H1 (cell line): Measurements from ENCODE around the gene CIB4. TPM values are rescaled to one million over a fixed set of nuclear protein-coding genes. Genes with fewer than 3 reads are reported as not detected.

Experiments
- CTCF ChIA-PET: fragments of 300-600 bp; sonication (Branson Sonifier 250); formaldehyde crosslinking; loops from one replicate; lab custom pipeline; 2021; ENCODE audit not compliant: partially characterized antibody; lab: Charles Lee
- POLR2A ChIA-PET: fragments of 300-600 bp; sonication (Branson Sonifier 250); formaldehyde crosslinking; loops from one replicate; lab custom pipeline; 2021; ENCODE audit warnings: inconsistent platforms; ENCODE audit not compliant: partially characterized antibody; lab: Charles Lee
- DNase-seq, 2 experiments: peaks; one replicate each; pipeline versions ENCODE4 v3.0.0 to v3.0.0-alpha.2; 2010 to 2022; ENCODE audit warnings: low spot score in 2 of 2, low read depth in 1 of 2, mixed read lengths in 1 of 2
- FAIRE-seq: peaks from 2 replicates; lab custom pipeline; 2011; peaks lifted over from hg19 to GRCh38; lab: Jason Lieb, UNC
- H2AFZ ChIP-seq: 2 replicates; pipeline ENCODE4 v1.8.1; 2012; ENCODE audit warnings: low read length, inconsistent platforms
- H2AK5ac ChIP-seq: 2 replicates; pipeline ENCODE4 v1.6.1; 2013; ENCODE audit warnings: low read depth, low read length
- H2BK120ac ChIP-seq: replicated peaks from 2 replicates; pipeline ENCODE3; 2013; ENCODE audit warnings: low read depth, low read length, inconsistent platforms
- H2BK12ac ChIP-seq: 2 replicates; pipeline ENCODE4 v1.6.1; 2013; ENCODE audit warnings: low read depth, low read length
- H2BK15ac ChIP-seq: 2 replicates; pipeline ENCODE4 v1.6.1; 2013; ENCODE audit warnings: low read length
- H2BK20ac ChIP-seq: 2 replicates; pipeline ENCODE4 v1.6.1; 2013; ENCODE audit warnings: low read length
- H2BK5ac ChIP-seq: 2 replicates; pipeline ENCODE4 v1.6.1; 2013; ENCODE audit warnings: low read depth, low read length
- H3K14ac ChIP-seq: 2 replicates; pipeline ENCODE4 v1.6.1; 2013; ENCODE audit warnings: inconsistent platforms; ENCODE audit not compliant: insufficient read length
- H3K18ac ChIP-seq: 2 replicates; pipeline ENCODE4 v1.6.1; 2013; ENCODE audit warnings: low read length; ENCODE audit errors: extremely low read depth
- H3K23ac ChIP-seq: 2 replicates; pipeline ENCODE4 v1.6.1; 2013; ENCODE audit warnings: inconsistent platforms; ENCODE audit not compliant: insufficient read length
- H3K23me2 ChIP-seq: 2 replicates; pipeline ENCODE4 v1.6.1; 2013; ENCODE audit warnings: low read depth, low read length
- H3K27ac ChIP-seq: 2 replicates; pipeline ENCODE4 v1.6.1; 2011; ENCODE audit warnings: low read depth, low read length, inconsistent platforms
- H3K27me3 ChIP-seq, 4 experiments: replicated peaks in 1 of 4; 1 replicate in 1 of 4; 2 replicates in 3 of 4; pipeline versions ENCODE4 v1.6.1 to v1.8.1; 2011 to 2013; ENCODE audit warnings: low read length in 3 of 4, mild to moderate bottlenecking in 3 of 4, inconsistent platforms in 2 of 4, mixed read lengths in 2 of 4, moderate library complexity in 1 of 4; ENCODE audit not compliant: control insufficient read depth in 3 of 4, insufficient read depth in 3 of 4; ENCODE audit errors: extremely low read depth in 1 of 4
- H3K36me3 ChIP-seq, 4 experiments: 2 replicates each; pipeline versions ENCODE4 v1.6.1 to v1.8.1; 2011 to 2013; ENCODE audit warnings: mild to moderate bottlenecking in 4 of 4, low read length in 3 of 4, moderate library complexity in 2 of 4, control low read depth in 1 of 4, inconsistent platforms in 1 of 4; ENCODE audit not compliant: insufficient read depth in 4 of 4, control insufficient read depth in 2 of 4
- H3K4ac ChIP-seq: replicated peaks from 2 replicates; pipeline ENCODE3; 2013; ENCODE audit warnings: low read length, low read depth, mixed read lengths, inconsistent platforms; ENCODE audit not compliant: insufficient read length
- H3K4me1 ChIP-seq, 4 experiments: replicated peaks in 1 of 4; 1 replicate in 1 of 4; 2 replicates in 3 of 4; pipeline versions ENCODE4 v1.6.1 to v1.8.1; 2011 to 2013; ENCODE audit warnings: low read length in 3 of 4, inconsistent platforms in 2 of 4, mixed read lengths in 1 of 4; ENCODE audit not compliant: insufficient read depth in 4 of 4, control insufficient read depth in 3 of 4
- H3K4me2 ChIP-seq, 2 experiments: 2 replicates each; pipeline versions ENCODE4 v1.6.1 to v1.8.1; 2011 to 2013; ENCODE audit warnings: low read depth in 2 of 2, low read length in 2 of 2, control low read depth in 1 of 2, inconsistent platforms in 1 of 2, mild to moderate bottlenecking in 1 of 2; ENCODE audit not compliant: insufficient read depth in 1 of 2
- H3K4me3 ChIP-seq, 4 experiments: fragments of 200-600, 300-600 bp in 1 of 4; sonication (generic), shearing (Covaris generic), sonication (Bioruptor Twin) in 1 of 4; 2 replicates each; pipeline versions ENCODE4 v1.5.1 to v1.8.1; 2011 to 2016; ENCODE audit warnings: low read length in 4 of 4, low read depth in 3 of 4, control low read depth in 2 of 4, inconsistent platforms in 2 of 4, mild to moderate bottlenecking in 2 of 4, mixed read lengths in 1 of 4, moderate library complexity in 1 of 4; ENCODE audit not compliant: insufficient read depth in 2 of 4; ENCODE audit errors: extremely low read depth in 1 of 4
- H3K56ac ChIP-seq: replicated peaks from 2 replicates; pipeline ENCODE3; 2013; ENCODE audit warnings: low read depth, mild to moderate bottlenecking, mixed read lengths, low read length, inconsistent platforms; ENCODE audit not compliant: insufficient read length
- H3K79me1 ChIP-seq: 2 replicates; pipeline ENCODE4 v1.6.1; 2013; ENCODE audit warnings: low read depth, low read length, control low read depth
- H3K79me2 ChIP-seq, 2 experiments: 2 replicates each; pipeline versions ENCODE4 v1.6.1 to v1.8.1; 2012 to 2013; ENCODE audit warnings: low read length in 2 of 2, mild to moderate bottlenecking in 2 of 2, inconsistent platforms in 1 of 2; ENCODE audit not compliant: insufficient read depth in 2 of 2, control insufficient read depth in 1 of 2
- H3K9ac ChIP-seq, 4 experiments: replicated peaks in 1 of 4; 1 replicate in 1 of 4; 2 replicates in 3 of 4; pipeline versions ENCODE4 v1.6.1 to v1.8.1; 2011 to 2013; ENCODE audit warnings: low read depth in 3 of 4, low read length in 3 of 4, control low read depth in 2 of 4, mild to moderate bottlenecking in 2 of 4, moderate library complexity in 2 of 4, inconsistent platforms in 1 of 4; ENCODE audit errors: extremely low read depth in 1 of 4
- H3K9me3 ChIP-seq, 2 experiments: 2 replicates each; pipeline versions ENCODE4 v1.6.1 to v1.8.1; 2012 to 2013; ENCODE audit warnings: mild to moderate bottlenecking in 2 of 2, moderate library complexity in 2 of 2, control low read depth in 1 of 2, inconsistent platforms in 1 of 2, low read depth in 1 of 2, low read length in 1 of 2, mixed read lengths in 1 of 2; ENCODE audit not compliant: insufficient read depth in 2 of 2
- H4K20me1 ChIP-seq, 2 experiments: replicated peaks in 1 of 2; 2 replicates each; pipeline versions ENCODE3 to v1.8.1; 2011 to 2013; ENCODE audit warnings: inconsistent platforms in 2 of 2, low read length in 2 of 2, mild to moderate bottlenecking in 1 of 2; ENCODE audit not compliant: insufficient read depth in 2 of 2, control insufficient read depth in 1 of 2
- H4K5ac ChIP-seq: 2 replicates; pipeline ENCODE4 v1.6.1; 2013; ENCODE audit warnings: low read length, low read depth, mixed read lengths, inconsistent platforms; ENCODE audit not compliant: insufficient read length
- H4K8ac ChIP-seq: 2 replicates; pipeline ENCODE4 v1.8.0; 2013; ENCODE audit warnings: mild to moderate bottlenecking, moderate library complexity, low read length, inconsistent platforms; ENCODE audit not compliant: insufficient read depth; ENCODE audit errors: extremely low read depth
- H4K91ac ChIP-seq: replicated peaks from 2 replicates; pipeline ENCODE3; 2013; ENCODE audit warnings: low read length, mixed read lengths, inconsistent platforms; ENCODE audit not compliant: insufficient read length
- ASH2L ChIP-seq: fragments of 200-600, 300-600 bp; sonication (generic); IDR thresholded peaks from one replicate; pipeline ENCODE4 v1.7.1; 2017; ENCODE audit warnings: low read length
- POLR2A ChIP-seq, 2 experiments: IDR thresholded peaks; 1 replicate in 1 of 2; 2 replicates in 1 of 2; pipeline ENCODE4 v1.6.1; 2011; ENCODE audit warnings: low read depth in 2 of 2, low read length in 2 of 2, mild to moderate bottlenecking in 2 of 2; ENCODE audit errors: control extremely low read depth in 1 of 2
- SUZ12 ChIP-seq: fragments of 200-600 bp; sonication (generic); IDR thresholded peaks from 2 replicates; pipeline ENCODE4 v1.6.1; 2012; ENCODE audit warnings: mild to moderate bottlenecking, inconsistent platforms, low read length, moderate library complexity, mixed read lengths
- WGBS, 2 experiments: shearing (Covaris generic) in 1 of 2; methylation state at CpG; one replicate each; pipeline versions ENCODE4 v1.1.6 to v1.1.7; 2013 to 2015; ENCODE audit warnings: low lambda C conversion rate in 2 of 2, mixed read lengths in 2 of 2, inconsistent platforms in 1 of 2, low coverage in 1 of 2, missing lambda C conversion rate in 1 of 2; ENCODE audit not compliant: insufficient replicate concordance in 2 of 2, insufficient coverage in 1 of 2, insufficient read length in 1 of 2; ENCODE audit errors: extremely low coverage in 1 of 2, missing lambda C conversion rate in 1 of 2; 5-methylcytosine and 5-hydroxymethylcytosine counted together
- polyA plus RNA-seq, 7 experiments: library from polyadenylated mRNA; depleted of rRNA in 3 of 7; stranded (reverse) in 5 of 7; unstranded in 2 of 7; fragments of >200 nt in 5 of 7; fragments of 200-250 nt in 2 of 7; gene quantifications; 1 replicate in 5 of 7; 2 replicates in 1 of 7; 4 replicates in 1 of 7; pipeline versions ENCODE4 v1.2.1 to v1.2.3, GENCODE V29; 2011 to 2013; ENCODE audit warnings: missing spikeins in 2 of 7, mixed read lengths in 2 of 7
- total RNA-seq: library from RNA; stranded (reverse); fragmentation: NEBNext Ultra II Directional; extraction: Animal tissue kit (Norgen Biotek cat#: 25700); gene quantifications from 2 replicates; pipeline ENCODE4 v1.2.1, GENCODE V29; 2021

CIB4 gene
- total and polyA plus RNA-seq, 2 of the 8 experiments (the other 6 are each of a cell fraction or from before 2014, with no cell fraction given), result not detected

- H3K56ac ChIP-seq, result no peak overlapping the region
- no peak overlapping the region for H2BK15ac ChIP-seq
- H4K5ac ChIP-seq, result no peak overlapping the region
- H3K4me2 ChIP-seq, result no peak overlapping the region
- no peaks in the 10 kb centered on the region for H3K9me3 ChIP-seq
- no peak overlapping the region for H2AK5ac ChIP-seq
- H4K8ac ChIP-seq, result no peak overlapping the region
- no peak overlapping the region for H3K4ac ChIP-seq
- H3K36me3 ChIP-seq, result no peaks in the 10 kb centered on the region
- H4K20me1 ChIP-seq, result no peaks in the 10 kb centered on the region
- no peak overlapping the region for H3K18ac ChIP-seq
- H2BK5ac ChIP-seq, result no peak overlapping the region
- no peak overlapping the region for H2AFZ ChIP-seq
- no peaks in the 10 kb centered on the region for H3K79me1 ChIP-seq
- 82% methylated on average over 3 of the region's 3 CpGs; no CpG with 5 or more reads in 1 of the 2 experiments for WGBS, 2 experiments
- DNase-seq (no peak), FAIRE-seq (no peak)
- ChIA-PET CTCF (interaction anchor here (0.7 to 3.5 kb wide), 3 partner anchors 11 to 45 kb away, joined by 4 to 10 read pairs (median 10); no protein-coding TSS in a partner anchor), POLR2A (no interaction called here)
- H2BK20ac ChIP-seq, result no peak overlapping the region
- H3K4me1 ChIP-seq, result no peaks in the 10 kb centered on the region; a peak in 2 of 7 replicates
- no peak overlapping the region for H2BK12ac ChIP-seq
- H3K23me2 ChIP-seq, result no peaks in the 10 kb centered on the region; the same call in 1 of the 2 replicates
- no peak overlapping the region for H3K9ac ChIP-seq
- no peak overlapping the region for H4K91ac ChIP-seq
- H3K79me2 ChIP-seq, result no peaks in the 10 kb centered on the region
- no peak overlapping the region for H3K23ac ChIP-seq
- no peaks in the 10 kb centered on the region; a peak in 1 of 7 replicates for H3K27me3 ChIP-seq
- H3K14ac ChIP-seq, result no peak overlapping the region
- H2BK120ac ChIP-seq, result no peak overlapping the region
- H3K27ac ChIP-seq, result no peak overlapping the region
- TF ChIP-seq POLR2A (IDR thresholded peaks at IDR 0.05; ENCODE audit: control extremely low read depth in 1 of 2, low read depth in 2 of 2, low read length in 2 of 2), result no peak
- no peak for TF ChIP-seq SUZ12
- no peak for TF ChIP-seq ASH2L
- no peak overlapping the region for H3K4me3 ChIP-seq
These were observed 14.6 kb downstream of the CIB4 start for GRCh38 chr2:26626606-26627005.
